Colon (tissue), 2 donors: ENCODE measurements around the gene CT45A7.
"Not testable (repeated sequence)": the region's sequence is repeated elsewhere in the genome, so short reads cannot be mapped to it uniquely, and the experiment has no call there.

Experiments used
- FAIRE-seq: peaks from 2 replicates; lab custom pipeline; 2012; peaks lifted over from hg19 to GRCh38; lab: Jason Lieb, UNC
- donor health status: control.
- donor health status: control.

CT45A7 gene, protein sequence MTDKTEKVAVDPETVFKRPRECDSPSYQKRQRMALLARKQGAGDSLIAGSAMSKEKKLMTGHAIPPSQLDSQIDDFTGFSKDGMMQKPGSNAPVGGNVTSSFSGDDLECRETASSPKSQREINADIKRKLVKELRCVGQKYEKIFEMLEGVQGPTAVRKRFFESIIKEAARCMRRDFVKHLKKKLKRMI

DNA sequence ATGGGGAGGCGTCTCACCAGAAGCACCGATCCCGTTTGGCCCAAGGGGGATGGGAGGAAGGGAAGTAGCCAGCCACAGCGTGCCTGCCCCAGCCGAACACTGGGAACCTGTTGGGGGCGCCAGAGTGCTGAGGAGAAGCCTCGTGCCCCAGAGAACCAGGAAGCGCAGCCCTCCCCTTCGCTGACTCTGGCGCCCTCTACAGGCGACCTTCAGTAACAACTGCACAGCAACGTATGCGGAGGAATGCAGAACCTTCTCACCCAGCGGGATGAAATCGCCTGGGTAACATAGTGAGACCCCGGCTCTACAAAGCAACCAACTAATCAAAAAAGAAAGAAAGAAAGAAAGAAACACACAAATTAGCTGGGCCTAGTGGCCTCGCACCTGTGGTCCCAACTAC is at the start of gene CT45A7:
Gene CT45A7, minus strand, starts transcription at position 101 of the 400 bp plus-strand sequence. CDS start 3,747 bp downstream, outside the sequence.
- not testable (repeated sequence) for FAIRE-seq

DNA sequence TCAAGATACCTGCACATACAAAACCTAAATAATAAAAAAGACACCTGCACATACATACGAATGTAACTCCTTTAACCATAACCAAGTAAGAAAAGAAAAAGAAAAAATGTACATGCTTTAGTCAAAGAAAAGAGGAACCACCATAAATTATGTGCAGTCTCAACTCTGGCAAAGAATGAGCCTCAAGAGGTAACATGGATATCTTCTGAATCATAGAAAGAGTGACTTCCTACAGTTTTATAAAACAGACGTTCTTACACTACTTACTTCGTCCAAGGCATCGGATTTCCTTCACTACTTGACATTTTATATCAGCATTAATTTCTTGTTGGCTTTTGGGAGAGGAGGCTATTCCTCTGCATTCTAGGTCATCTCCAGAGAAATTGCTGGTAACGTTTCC is 45.7 kb upstream of the CT45A7 start:
- not testable (repeated sequence) for FAIRE-seq

DNA sequence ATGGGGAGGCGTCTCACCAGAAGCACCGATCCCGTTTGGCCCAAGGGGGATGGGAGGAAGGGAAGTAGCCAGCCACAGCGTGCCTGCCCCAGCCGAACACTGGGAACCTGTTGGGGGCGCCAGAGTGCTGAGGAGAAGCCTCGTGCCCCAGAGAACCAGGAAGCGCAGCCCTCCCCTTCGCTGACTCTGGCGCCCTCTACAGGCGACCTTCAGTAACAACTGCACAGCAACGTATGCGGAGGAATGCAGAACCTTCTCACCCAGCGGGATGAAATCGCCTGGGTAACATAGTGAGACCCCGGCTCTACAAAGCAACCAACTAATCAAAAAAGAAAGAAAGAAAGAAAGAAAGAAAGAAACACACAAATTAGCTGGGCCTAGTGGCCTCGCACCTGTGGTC is 34.6 kb upstream of the CT45A7 start, which contains the start of gene CT45A9:
Gene CT45A9, minus strand, starts transcription at position 101 of the 400 bp plus-strand sequence. CDS start 3,751 bp downstream, outside the sequence.
- FAIRE-seq, result not testable (repeated sequence)

DNA sequence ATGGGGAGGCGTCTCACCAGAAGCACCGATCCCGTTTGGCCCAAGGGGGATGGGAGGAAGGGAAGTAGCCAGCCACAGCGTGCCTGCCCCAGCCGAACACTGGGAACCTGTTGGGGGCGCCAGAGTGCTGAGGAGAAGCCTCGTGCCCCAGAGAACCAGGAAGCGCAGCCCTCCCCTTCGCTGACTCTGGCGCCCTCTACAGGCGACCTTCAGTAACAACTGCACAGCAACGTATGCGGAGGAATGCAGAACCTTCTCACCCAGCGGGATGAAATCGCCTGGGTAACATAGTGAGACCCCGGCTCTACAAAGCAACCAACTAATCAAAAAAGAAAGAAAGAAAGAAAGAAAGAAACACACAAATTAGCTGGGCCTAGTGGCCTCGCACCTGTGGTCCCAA is 17.4 kb upstream of the CT45A7 start, which contains the start of gene CT45A8:
Gene CT45A8, minus strand, starts transcription at position 101 of the 400 bp plus-strand sequence. CDS start 3,755 bp downstream, outside the sequence.
- not testable (repeated sequence) for FAIRE-seq

DNA sequence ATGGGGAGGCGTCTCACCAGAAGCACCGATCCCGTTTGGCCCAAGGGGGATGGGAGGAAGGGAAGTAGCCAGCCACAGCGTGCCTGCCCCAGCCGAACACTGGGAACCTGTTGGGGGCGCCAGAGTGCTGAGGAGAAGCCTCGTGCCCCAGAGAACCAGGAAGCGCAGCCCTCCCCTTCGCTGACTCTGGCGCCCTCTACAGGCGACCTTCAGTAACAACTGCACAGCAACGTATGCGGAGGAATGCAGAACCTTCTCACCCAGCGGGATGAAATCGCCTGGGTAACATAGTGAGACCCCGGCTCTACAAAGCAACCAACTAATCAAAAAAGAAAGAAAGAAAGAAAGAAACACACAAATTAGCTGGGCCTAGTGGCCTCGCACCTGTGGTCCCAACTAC is 17.2 kb downstream of the CT45A7 start, which contains the start of gene CT45A2:
Gene CT45A2, minus strand, starts transcription at position 101 of the 400 bp plus-strand sequence. CDS start 3,747 bp downstream, outside the sequence.
- FAIRE-seq, result not testable (repeated sequence)

DNA sequence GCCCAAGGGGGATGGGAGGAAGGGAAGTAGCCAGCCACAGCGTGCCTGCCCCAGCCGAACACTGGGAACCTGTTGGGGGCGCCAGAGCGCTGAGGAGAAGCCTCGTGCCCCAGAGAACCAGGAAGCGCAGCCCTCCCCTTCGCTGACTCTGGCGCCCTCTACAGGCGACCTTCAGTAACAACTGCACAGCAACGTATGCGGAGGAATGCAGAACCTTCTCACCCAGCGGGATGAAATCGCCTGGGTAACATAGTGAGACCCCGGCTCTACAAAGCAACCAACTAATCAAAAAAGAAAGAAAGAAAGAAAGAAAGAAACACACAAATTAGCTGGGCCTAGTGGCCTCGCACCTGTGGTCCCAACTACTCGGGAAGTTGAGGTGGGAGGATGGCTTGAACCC is 34.4 kb downstream of the CT45A7 start, which contains the start of gene CT45A6:
Gene CT45A6, minus strand, starts transcription at position 101 of the 400 bp plus-strand sequence. CDS start 3,794 bp downstream, outside the sequence.
- FAIRE-seq, result not testable (repeated sequence)

DNA sequence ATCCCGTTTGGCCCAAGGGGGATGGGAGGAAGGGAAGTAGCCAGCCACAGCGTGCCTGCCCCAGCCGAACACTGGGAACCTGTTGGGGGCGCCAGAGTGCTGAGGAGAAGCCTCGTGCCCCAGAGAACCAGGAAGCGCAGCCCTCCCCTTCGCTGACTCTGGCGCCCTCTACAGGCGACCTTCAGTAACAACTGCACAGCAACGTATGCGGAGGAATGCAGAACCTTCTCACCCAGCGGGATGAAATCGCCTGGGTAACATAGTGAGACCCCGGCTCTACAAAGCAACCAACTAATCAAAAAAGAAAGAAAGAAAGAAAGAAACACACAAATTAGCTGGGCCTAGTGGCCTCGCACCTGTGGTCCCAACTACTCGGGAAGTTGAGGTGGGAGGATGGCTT is 51.7 kb downstream of the CT45A7 start, which contains the start of gene CT45A5:
Gene CT45A5, minus strand, starts transcription at position 101 of the 400 bp plus-strand sequence. CDS start 3,774 bp downstream, outside the sequence.
- FAIRE-seq, result not testable (repeated sequence)
